ENCODE measurements around the gene PIF1.
"Not testable (repeated sequence)": the region's sequence is repeated elsewhere in the genome, so short reads cannot be mapped to it uniquely, and the experiment has no call there.

The PIF1 gene

GRCh38 chr15:64808785-64809453 lies 16.5 kb downstream of the PIF1 start:
- DNase-seq, result no peak

- DNase-seq, result no peak
Observed at GRCh38 chr15:64807751-64808222, 17.7 kb downstream of the PIF1 start.

DNA sequence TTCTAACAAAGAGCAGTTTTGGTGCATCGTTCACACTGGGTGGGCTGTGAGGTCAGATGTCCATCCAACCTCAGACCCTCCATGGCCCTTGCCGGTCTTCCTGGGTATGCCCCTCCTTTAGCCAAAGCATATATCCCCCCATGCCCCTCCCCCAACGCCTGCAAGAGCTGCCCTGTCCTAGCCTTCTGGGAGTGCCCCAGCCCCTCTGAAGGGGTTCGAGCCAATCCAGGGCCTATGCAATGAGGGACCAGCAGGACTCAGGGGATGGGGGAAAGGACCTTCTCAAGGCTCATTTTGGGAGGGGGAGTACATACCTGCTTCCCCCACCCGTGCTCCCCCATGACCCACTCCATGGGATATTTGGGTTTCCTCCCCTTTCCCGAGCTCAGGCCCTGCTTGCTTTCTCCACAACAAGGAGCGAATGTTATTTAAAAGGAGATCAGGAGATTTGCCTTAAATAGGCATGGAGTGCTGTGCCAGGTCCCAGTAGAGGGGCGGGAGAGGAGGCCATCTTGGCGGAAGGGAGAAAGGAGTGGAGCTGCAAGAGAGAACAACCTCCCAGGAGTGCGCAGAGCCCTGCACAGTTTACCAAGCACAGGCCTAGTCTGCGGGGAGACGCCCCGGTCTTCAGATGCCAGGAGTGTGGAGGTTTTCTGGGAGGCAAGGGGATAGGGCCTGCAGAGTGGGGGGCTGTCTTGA lies 18.2 kb downstream of the PIF1 start:
- DNase-seq, result no peak

GRCh38 chr15:64806509-64806908 lies 18.9 kb downstream of the PIF1 start:
- DNase-seq, result no peak

DNA sequence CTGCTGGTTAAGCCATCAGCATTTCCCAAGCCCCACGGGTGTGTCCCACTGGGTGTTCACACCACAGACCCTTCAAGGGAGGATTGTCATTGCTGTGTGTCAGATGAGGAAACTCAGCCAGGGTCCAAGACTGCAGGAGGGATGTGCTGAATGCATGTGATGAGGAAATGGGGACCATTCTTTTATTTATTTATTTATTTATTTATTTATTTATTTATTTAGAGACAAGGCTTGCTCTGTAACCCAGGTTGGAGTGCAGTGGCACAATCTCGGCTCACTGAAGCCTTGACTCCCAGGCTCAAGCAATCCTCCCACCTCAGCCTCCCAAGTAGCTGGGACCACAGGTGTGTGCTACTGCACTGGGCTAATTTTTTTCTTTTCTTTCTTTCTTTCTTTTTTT lies 20.8 kb downstream of the PIF1 start:
- no peak for DNase-seq

DNA sequence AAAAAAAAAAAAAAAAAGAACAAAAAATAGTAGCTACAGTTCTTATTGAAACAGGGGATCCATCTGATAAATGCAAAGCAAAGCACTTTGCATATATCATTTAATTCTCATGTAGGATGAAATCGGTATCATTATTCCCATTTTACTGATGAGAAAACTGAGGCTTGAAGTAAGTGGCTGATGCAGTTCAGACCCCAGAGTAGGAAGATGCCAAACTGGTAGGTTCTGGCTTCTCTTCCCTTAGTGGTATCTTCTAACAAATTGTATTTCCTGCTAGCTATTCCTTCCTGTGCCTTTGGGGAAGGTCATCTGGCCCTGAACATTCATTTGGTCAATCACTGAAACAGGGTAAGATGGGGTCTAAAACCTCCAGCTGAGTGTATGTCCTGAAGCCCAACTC lies 21.9 kb downstream of the PIF1 start:
- no peak for DNase-seq

- DNase-seq, result no peak
Observed at GRCh38 chr15:64800476-64800875, 25.0 kb downstream of the PIF1 start.

GRCh38 chr15:64798905-64799304 lies 26.5 kb downstream of the PIF1 start:
- DNase-seq, result not testable (repeated sequence)

DNA sequence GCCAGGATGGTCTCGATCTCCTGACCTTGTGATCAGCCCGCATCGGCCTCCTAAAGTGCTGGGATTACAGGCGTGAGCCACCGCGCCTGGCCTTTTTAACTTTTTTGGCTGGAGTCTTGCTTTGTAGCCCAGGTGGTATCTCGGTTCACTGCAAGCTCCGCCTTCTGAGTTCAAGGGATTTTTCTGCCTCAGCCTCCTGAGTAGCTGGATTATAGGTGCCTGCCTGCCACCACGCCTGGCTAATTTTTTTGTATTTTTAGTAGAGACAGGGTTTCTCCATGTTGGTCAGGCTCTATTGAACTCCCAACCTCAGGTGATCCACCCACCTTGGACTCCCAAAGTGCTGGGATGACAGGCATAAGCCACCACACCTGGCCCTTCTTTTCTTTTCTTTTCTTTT lies 29.5 kb downstream of the PIF1 start:
- DNase-seq, result not testable (repeated sequence)

GRCh38 chr15:64795299-64795698 lies 30.1 kb downstream of the PIF1 start:
- not testable (repeated sequence) for DNase-seq

DNA sequence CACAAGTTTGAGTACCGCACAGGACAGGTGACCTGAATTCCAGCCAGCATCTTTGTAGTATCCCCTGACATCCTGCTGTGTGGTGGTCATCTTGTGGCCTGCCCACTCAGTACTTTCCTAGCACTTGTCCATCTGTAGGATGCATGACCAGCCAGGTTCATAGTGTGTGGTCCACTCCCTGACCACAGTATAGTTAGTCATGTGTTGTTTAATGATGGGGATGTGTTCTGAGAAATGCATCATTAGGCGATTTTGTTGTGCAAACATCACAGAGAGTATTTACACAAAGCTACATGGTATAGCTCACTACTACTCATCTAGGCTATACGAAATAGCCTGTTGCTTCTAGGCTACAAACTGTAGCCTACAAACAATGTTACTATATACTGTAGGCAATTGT lies 33.2 kb downstream of the PIF1 start:
- DNase-seq, result no peak

DNA sequence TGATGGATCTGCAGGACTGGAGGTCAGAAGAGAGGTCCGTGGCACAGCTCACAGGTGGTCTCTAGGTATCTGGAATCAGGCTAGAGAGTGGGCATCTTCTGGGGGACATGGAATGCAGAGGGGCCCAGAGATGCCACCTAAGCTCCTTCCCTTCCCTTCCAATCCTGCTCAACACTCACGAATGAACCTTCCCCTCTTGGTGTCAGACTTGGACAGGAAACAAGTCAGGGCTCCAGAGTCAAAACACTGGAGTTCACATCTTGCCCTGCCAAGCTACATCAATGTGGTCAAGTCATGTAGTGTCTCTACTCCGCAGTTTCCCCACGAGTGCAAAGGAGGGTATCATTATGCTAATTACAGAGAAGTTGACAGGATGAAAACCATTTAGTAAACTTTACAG lies 34.0 kb downstream of the PIF1 start:
- no peak for DNase-seq

GRCh38 chr15:64783796-64784195 lies 41.7 kb downstream of the PIF1 start:
- DNase-seq, result no peak

DNA sequence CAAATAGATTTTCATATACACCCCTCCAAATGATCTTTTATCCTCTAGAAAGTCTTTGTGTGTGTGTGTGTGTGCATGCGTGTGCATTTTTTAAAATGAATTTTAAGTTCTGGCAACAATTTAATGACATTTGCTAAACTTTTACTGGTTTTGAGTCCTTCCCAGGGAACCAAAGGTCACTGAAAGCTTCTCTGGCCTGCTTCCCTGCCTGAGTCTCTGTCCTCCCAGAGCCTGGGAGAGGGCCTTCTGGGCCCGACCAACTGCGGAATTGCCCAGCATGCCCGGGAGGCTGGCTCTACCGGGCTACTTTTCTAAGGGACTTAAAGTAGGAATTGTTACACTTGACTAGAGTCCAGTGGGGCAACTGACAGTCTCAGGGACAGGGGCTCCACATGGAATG lies 42.7 kb downstream of the PIF1 start:
- DNase-seq, result no peak

- DNase-seq, result no peak
Observed at GRCh38 chr15:64781299-64781698, 44.1 kb downstream of the PIF1 start.

DNA sequence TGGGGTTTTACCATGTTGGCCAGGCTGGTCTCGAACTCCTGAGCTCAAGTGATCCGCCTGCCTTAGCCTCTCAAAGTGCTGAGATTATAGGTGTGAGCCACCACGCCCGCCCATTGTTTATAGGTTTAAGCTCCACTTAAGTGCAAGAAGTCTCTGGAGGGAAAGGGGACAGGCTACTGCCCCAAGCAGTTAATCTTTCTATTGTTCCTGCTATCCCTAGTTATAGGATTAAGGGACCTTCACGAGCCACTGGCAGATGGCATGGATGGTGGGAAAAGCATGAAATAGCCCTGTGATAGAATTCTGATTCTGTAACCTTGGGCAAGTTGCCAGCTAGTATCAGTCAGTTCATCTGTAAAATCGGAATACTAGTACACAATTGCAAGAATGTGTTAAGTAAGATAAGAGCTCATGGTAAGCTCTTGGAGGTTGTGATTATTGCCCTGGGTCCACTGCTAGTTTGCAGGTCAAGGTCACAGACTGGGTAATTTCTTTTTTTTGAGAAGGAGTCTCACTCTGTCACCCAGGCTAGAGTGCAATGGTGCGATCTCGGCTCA lies 44.8 kb downstream of the PIF1 start:
- no peak for DNase-seq

GRCh38 chr15:64779630-64780029 lies 45.8 kb downstream of the PIF1 start:
- DNase-seq, result no peak

DNA sequence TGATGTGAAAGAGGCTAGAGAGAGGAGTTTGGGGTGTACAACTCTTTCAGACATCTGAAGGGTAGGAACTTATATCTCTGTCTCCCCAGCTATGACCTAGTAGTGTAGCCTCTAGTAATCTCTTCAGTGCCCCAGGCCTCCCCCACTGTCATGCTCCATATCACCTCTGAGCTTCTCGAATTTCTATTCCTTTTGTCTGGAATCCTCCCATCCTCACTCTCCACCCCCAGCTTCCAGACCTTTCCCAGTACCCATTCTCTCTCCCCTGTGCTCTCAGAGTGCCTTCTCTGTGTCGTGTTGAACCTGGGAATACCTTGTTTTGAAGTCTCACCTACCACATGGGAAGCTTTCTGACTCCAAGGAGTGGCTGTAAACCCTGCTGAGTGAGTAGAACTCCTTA lies 46.4 kb downstream of the PIF1 start:
- DNase-seq, result no peak

GRCh38 chr15:64776402-64776786 lies 49.1 kb downstream of the PIF1 start:
- DNase-seq, result no peak

DNA sequence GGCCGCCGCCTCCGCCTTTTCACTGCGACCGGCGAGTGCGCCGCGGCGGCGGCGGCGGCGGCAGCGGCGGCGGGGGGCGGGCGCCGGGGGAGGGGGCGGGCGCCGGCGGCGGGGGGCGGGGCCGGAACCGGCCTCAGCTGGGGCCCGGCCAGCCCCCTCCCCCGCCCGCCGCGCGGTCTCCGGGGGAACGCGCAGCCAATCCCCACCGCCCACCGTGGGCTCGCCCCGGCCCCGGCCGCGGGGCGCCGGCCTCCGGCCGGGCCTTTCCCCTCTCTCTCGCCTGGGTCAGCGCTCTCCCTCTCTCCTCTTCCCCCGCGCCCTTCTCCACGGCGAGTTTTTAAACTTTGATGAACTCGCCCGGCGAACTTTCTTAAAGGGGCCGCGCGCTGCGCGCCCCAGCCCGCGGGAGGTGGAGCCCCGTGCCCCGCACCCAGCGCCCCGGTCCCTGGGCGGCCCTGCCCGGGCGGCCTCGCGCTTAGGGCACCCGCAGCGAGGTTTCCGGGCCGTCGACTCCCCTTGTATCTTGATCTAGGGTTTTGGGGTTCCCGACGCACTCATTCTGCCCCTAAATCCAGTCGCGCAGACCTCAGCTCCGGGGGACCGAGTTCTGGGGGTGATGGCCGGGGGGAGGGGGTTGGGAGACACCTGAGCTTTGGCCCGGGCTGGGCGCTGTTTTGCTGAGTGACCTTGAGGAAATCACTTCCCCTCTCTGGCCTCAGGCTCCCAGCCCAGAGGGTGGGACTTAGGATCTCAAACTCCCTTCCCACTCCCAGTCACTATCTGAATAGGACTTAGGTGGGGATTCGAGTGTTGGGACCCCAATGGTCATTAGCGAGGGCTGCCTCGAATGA lies 49.7 kb downstream of the PIF1 start, which contains the start of gene RBPMS2:
RBPMS2 (minus strand) TSS at position 39 of the 851 bp plus-strand sequence. CDS start 270 bp downstream, outside the sequence.
- DNase-seq, result no peak

DNA sequence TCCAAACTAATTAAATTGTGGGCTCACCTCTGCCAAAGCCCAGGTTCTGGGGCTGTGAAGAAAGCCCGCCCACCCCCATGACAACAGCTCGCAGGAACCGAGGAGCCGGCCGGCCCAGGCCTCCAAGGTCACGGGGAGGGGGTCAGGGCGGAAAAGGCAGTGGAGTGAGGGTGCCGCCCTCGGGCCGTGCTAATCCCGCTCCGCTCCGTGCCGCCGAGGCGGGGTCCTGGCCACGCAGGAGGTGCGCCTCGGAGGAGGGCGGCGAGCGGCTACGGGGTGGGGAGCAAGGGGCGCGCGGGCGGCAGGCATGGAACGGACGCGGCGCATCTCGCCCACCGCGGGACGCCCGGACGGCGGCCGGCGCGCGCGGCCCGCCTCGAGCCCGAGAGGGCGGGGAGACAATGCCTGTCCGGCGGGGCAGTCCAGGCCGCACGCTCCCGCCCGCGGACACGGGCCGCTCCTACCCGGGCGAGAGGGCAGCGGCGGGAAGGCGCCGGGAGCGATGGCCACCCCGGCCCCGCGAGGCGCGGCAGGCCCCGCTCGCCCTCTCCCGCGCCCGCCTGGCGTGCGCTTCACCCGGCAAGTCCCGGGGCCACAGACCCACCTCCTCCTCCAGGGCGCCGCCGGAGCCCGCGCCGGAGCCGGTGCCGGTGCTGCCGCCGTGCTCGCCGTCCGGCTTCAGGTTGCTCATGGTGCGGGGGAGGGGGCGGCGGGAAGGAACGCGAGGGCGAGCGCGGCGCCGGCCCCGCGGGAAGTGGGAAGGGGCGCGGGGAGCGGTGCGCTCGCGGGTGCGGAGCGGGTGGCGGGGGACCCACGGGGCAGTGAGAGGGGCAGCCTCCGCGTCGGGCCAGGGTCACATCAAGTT lies 50.6 kb downstream of the PIF1 start:
- no peak for DNase-seq

DNA sequence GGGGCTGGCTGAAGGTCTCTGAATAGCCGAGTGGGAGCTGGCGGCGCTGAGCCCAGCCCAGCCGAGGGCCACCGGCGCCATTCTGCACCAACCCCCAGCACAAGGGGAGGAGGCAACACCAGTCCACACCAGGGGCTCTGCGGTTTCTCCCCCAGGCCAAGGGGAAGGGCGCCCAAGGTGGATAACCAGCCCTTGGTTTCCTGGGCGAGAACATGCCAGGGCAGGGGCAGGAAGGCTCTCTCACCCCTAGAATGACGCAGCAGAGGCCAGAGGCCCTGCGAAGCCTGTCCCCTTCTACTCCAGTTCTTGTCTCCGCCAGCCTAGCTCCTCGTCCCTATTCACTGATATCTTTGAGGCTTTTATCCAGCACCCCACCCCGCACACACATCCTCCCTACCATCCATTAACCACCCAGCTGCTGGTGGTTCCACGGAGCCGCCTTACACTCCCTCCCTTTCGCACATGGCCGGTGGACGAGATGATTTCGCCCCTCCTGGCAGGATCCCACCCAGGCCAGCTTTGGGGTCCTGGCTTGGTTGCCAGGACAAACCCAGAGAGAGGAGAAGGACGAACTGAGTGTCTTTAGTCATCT lies 51.3 kb downstream of the PIF1 start:
- no peak for DNase-seq

All from NK-92 treated with Interleukin-12 subunit alpha and Interleukin-12 subunit beta, amount 100 ng/mL, for 24 hours (cell line).